HG03039 (cell line): ENCODE data around the gene BET1.
"Not testable (repeated sequence)": the region's sequence is repeated elsewhere in the genome, so short reads cannot be mapped to it uniquely, and the experiment has no call there.

Source experiments
- ATAC-seq: cut with Tn5 transposase; IDR thresholded peaks from one replicate; pipeline ENCODE4 v1.9.1; 2021; ENCODE audit warnings: mild to moderate bottlenecking, moderate library complexity; ENCODE audit not compliant: unreplicated experiment

Gene BET1, protein sequence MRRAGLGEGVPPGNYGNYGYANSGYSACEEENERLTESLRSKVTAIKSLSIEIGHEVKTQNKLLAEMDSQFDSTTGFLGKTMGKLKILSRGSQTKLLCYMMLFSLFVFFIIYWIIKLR

DNA sequence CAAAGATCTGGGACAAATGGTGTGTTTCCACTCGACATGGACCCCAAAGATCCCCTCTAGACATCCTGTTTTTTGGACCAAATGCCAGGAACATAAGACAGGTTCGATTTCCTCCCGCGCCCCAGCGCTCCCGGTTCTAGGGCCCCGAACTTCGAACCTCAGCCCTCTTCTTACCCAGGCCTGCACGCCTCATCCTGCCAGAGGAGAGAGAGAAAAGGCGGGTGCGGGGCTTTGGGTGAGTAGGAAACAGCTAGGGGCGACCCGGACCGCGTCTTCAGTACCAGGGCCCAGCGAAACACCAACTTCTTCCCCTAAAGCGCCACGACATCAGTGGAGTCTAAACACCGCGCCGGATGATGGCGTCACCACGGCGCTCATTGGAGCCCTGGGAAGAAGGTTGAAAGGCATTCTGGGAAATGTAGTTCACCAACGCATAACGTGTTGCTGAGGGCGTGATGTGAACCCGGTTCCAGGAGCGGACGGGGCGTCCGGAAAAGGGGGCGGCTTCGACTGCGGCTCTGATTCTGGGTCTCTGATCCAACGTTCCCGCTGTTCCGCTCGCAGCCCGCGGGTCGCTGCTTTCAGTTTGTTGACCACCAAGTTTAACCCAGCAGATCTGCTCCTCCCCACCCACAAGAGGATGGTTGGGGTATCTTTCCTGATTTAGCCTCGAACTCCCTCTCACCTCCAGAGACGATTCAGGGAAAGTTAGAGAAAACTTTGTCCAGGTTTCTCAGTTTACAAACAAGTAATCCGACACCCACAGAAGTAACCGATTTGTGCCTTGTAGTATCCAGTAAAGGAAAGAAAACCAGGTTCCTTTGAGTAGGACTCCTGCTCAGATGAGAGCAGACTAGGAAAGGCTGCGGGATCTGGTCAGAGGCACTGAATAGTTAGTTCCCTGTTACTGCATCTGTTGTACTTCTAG is at the start of gene BET1:
BET1 (minus strand) TSS at position 332 of the 928 bp plus-strand sequence; CDS start at position 193, 139 bp downstream.
- peak; percentile 95 for ATAC-seq

DNA sequence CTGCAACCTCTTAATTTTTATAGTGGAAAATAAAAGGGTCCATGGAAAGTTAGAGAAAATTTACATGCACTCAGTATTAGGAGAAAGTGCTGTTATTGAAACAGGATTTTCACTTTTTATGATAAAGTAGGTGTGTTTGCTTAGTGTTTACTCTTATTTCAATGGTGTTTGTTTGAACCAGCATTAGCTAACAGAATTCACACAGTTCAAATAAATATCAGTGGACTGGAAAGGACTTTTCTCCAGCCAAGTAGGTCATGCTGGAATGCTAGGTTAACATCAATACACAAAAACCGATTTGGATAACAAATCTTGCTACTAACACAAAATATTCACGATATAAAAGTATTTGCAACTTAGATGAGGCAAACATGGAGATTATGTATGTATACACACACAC is 49.4 kb upstream of the BET1 start:
- ATAC-seq, result no peak

DNA sequence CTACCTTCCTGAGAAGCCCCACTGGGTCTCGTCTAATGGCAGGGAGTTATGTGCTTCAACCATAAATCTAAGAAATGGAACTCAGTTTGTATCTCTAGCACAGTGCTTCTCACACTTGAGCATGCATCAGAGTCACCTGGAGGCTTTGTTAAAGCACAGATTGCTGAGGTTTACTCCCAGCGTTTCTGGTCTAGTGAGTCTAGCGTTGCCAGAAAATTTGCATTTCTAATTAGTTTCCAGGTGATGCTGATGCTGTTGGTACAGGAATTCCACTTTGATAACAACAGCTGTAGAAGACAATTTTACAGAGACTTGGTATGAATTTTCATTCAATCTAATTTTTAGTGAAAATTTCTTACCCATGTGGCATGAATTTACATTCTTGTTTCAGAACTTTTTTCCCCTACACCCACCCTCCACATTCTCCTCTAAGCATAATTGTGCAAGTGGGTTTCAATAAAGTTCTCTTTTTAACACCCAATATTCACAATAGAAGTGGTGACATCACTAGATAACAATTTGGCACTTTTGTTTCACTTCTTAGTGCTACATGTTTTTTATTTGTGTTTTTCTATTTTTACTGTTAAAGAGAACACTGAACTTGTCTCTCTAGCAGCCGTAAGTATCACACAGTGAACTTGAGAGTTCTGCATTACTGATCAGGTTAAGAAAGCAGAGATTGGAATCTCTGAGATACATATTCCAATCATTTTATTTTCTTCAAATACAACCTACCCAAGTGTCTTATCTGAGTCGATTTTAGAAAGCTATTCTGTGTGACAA is 48.4 kb upstream of the BET1 start:
- ATAC-seq, result no peak

DNA sequence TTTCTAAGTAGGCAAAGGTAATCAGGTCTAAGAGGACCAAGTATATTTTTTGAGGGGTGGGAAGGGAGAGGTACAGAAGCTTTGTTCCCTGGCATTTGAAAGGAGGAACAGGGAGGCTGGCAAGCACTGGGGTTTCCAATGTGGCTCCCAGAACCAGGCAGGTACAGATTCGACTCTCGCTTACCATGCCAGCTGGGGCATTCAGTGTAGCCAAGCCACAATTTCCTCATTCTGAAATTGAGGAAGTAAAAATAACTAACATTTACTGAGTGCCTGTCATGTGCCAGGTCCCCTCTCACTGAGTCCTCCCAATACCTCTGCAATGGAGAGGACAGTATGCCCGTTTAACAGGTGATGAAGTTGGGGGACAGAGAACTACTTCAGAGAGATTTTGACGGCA is 45.9 kb upstream of the BET1 start:
- ATAC-seq, result peak; percentile 72

DNA sequence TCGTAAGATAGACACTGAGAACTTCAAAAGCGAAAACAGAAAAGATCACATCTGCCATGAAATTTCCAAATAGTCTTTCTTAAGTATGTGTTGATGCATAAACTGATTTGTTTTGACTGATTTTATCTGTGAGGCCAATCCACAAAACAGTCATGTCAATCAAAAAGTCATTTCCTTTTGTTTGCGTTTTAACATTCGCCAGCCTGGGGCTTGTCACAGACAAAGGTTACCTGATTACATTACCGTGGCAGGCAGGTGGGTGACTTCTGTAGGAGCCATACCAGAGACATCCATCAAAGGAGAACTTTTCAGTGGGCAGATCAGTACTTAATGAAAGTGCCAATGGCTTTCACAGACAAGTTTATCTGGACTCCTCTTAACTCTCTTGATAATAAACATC is 45.5 kb upstream of the BET1 start:
- peak; percentile 10 for ATAC-seq

DNA sequence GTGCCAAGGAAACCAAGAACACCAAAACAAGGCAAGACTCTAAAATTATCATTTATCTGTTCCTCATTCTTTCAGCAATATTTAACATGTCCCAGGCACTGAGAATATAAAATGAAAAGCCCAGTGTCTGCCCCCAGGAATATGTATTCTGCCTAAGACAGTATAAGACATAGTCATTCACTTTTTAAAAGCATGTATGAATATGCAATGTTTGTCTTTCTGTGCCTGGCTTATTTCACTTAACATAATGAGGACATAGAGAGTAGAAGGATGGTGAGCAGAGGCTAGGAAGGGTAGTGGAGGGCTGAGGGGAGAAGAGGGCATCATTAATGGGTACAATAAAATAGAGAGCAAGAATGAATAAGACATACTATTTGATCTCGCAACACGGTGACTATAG is 44.6 kb upstream of the BET1 start:
- ATAC-seq, result no peak

DNA sequence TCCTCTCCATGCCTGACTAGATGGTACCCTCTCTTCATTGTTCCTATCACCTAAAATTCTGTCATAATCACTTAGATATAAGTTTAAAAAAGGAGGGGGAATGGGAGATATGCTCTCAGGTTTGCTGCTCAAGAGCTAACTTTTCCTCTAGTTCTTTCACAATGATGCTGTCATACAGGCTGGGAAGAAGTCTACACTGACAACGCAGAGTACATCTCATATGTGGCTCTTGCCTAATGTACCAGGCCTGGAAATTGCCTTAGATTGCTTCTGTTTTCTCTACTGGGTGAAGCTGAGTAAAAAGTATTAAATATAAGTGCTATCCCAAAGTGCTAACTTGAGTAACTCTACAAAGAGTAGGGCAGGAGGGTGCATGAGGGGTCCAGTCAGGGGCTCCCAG is 43.8 kb upstream of the BET1 start:
- no peak for ATAC-seq

DNA sequence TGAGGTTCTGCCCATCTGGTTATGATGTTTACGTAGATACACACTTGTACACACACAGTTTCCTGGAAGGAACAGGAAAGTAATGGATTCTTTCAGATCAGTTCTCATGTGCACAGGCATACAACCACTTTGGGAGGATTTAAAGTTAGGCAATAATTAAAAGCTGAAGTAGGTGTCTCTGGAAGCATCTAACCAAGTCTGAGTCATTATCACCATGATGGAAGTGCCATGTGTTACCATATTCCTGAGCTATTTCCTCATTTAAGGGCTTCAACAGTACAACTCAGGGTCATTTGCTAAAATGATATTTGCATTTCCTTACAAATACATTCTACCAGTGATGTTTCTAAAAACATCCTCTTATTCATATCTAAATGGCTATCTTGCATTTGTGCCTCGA is 41.4 kb upstream of the BET1 start:
- ATAC-seq, result no peak

DNA sequence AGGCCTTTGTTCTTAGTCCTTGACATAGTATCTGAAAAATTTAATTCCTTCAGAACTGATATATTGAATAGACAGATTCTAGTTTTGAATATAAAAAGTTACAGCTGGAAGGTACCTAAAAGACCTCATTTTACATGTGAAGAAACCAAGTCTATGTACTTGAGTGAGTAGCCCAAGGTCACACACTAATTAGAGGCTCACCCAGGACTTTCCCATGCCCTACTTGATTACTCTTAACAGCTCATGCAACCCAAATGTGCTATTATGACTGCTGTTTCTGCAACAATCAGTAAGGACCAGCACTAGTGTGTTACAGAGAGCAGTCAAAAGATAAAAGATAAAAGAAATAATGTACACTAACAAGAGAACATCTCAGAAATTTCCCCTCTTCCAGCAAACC is 40.7 kb upstream of the BET1 start:
- no peak for ATAC-seq

DNA sequence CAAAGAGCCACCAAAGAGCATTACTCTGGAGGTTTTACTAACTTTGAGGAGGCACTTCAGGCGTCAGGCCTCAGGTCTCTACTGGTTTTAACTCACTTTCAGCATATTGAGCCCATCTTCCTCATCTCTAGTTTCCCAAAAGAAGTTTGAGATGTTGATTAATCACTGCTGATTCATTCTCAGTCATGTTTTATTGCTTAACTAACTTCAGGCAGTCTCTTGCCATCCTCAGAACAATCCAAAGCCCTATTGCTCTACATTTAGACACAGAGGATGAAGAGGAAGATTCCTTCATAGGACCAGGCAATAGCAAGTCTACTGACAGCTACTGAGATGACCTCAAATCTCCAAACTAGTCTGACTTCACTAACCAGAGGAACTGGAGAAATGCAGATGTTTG is 39.1 kb upstream of the BET1 start:
- no peak for ATAC-seq

DNA sequence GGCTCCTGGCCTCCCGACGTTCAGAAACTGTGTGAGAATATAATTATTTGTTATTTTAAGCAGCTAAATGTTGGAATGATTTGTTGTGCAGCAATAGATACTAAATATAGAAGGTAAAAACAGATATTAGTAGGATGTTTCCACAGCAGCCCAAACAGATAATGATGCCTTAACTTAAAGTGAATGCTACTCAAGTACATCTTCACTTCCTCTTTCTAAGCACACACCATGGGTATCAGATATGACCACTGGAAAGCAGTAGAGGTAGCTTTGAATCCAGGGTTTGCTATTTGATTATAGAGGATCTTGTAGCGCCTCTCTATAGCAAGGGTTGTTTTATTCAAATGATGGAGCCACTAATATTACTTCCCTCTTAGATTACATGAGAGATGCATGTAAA is 38.2 kb upstream of the BET1 start:
- peak; percentile 66 for ATAC-seq

DNA sequence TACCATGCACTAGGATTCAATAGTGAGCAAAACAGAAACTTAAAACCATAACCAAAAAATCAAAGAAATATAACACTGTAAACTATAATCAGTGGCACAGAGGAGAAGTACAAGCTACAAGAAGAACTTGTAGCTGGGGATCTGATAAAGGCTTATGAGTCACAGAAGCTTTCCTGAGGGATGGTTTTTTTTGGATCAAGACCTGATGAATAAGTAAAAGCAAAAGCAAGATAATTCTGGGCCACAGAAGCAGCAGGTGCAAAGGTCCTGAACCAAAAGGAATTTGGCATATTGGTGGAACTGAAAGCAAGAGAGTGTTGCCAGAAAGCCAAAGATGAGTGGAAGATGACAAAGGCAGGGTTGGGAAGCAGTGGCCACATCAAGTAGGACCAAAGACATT is 37.4 kb upstream of the BET1 start:
- ATAC-seq, result no peak

DNA sequence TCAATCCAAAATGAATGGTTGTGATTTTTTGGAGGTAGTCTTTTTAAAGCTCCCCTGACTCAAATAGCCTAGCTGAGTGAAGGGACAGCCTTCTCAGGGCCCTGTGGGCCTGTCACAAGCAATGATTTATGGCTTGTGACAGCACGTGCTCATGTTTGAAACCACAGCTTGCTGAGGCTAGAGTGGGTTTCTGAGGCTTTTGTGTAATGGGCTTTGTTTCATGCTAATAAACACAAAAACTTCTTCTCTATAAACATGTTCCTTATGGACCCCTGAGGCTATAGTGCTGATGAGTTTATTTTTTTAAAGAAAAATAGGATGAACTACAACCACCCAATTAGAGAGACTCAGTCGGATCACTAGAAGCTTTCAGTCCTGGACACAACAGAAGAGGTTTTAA is 36.1 kb upstream of the BET1 start:
- no peak for ATAC-seq

DNA sequence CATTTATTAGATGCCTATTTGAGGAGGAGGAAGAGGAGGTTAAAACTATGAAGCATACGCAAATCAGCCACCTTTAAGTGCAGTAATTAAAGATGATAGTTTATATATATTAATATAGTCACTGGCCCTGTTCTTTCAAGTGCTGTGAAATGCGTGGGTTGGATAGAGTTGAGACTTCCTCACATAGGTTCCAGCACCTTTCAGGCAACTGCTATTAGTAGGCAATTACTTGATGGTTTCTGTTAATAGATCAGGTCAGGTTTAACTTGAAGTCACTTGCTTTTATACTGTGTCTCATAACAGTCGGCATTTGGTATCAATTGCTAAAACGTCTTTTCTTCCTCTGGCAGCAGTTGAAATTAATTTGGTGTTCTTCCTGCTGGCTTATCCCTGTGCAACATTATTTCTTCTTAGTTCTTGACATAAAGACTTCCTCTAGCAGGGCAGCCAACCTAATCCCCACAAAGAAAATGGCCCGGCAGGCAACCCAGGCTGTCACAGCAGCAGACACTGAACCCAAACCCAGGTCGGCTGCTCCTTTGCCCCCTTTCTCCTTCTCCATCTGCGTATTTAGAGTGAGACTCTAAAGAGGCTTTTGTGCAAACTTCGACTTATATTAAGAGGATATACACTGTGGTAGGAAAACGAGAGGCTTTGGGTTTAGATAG is 35.3 kb upstream of the BET1 start:
- no peak for ATAC-seq

DNA sequence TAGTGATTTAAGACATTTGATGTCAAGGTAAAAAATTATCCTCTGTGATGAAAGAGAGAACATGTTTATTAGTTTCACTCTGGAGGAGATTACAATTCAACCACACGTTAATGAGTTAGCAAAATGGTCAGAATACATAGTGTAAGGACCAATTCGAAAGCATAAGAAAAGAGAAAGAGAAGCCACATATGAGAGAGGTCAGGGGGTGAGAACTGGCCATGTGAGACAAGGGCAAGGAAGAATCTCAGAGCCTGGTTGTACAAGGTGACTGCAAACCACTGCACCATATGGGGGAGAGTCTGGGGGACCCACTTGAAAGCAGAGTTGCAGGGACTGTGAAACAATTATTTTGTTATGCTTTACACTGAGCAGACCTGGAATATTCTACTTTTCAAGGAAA is 27.7 kb upstream of the BET1 start:
- ATAC-seq, result no peak

DNA sequence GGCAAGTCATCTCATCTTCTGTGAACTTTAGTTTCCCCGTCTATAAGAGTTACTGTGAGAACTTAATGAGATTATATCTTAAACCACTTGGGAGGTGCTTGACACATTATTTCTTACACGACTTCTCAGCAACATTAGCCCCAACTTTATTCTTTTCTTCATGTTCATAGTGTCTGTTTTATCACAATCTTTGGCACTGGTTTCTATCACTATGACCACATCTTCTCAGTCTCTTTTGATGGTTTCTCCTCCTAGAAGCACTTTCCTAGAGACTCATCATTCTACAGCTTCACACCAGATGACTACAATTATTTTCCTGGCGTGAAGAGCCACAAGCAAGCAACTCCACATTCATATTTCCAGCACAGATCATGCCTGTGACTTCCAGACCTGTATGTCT is 26.5 kb upstream of the BET1 start:
- ATAC-seq, result no peak

DNA sequence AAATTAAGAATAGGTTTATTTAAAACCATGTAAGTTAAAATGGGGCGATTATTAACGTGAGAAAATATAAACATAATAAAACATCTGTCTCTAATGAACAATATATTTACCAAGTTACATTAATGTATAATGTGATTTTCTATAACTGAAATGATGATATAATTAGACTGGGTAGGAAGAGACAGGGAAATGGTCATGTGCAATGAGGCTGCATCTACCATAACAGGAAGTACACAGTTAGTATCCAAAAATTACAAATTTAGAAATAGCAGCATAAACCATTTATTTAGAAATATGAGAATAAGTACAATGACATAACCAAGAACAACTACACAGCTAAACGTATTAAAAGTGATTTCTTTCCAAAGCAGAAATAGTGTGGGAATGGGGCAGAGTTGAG is 25.8 kb upstream of the BET1 start:
- no peak for ATAC-seq

DNA sequence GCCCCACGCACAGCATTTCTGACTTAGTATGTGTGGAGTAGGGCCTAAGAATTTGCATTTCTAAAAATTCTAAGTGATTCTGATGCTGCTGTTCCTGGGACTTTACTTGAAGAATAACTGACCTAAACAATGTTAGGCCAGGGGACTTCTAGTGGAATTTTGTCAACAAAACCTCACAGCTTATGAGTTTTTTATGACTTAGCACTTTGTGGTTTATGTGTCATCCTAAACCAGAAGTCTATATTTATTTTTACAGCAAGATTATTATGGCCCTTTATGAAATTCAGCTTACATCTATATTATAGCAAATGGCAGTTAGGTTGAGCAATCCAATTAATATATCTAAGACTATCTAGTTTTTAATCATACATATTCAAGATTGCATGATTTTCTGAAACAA is 24.6 kb upstream of the BET1 start:
- ATAC-seq, result peak; percentile 54

DNA sequence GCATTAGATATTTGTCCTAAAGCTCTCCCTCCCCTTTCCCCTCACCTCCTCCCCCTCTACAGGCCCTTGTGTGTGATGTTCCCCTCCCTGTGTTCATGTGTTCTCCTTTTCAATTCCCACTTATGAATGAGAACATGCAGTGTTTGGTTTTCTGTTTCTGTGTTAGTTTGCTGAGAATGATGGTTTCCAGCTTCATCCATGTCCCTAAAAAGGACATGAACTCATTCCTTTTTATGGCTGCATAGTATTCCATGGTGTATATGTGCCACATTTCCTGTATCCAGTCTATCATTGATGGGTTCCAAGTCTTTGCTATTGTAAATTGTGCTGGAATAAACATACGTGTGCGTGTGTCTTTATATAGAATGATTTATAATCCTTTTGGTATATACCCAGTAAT is 22.5 kb upstream of the BET1 start:
- ATAC-seq, result not testable (repeated sequence)

DNA sequence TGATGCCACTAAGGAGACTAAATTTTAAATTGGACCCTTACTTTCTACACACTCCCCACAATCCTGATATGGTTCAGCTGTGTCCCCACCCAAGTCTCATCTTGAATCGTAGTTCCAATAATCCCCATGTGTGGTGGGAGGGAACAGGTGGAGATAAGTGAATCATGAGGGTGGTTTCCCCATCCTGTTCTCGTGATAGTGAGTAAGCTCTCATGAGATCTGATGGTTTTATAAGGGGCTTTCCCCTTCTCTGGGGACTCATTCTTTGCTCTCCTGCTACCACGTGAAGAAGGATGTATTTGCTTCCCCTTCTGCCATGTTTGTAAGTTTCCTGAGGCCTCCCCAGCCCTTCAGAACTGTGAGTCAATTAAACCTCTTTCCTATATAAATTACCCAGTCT is 18.4 kb upstream of the BET1 start:
- no peak for ATAC-seq

DNA sequence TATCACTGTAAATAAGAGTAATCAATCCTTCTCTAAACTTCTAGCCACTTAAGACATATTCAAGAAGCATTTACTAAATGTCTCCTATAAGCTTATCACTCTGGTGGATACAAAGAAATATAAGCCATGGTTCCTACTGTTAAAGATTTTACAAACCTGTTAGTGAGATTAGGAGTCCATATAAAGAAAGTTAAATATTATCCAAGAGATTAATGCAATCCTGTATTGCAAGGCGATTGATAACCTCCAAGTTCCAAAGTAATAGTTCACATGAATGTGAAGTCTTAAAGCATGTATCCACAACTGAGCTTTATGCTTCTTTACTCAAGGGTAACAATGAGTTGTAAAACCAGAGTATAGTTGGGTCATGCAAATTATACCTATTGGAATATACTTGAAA is 12.6 kb upstream of the BET1 start:
- ATAC-seq, result no peak
